ENCODE data around the gene HDLBP.
"Not testable (repeated sequence)": the region's sequence is repeated elsewhere in the genome, so short reads cannot be mapped to it uniquely, and the experiment has no call there.

HDLBP gene

DNA sequence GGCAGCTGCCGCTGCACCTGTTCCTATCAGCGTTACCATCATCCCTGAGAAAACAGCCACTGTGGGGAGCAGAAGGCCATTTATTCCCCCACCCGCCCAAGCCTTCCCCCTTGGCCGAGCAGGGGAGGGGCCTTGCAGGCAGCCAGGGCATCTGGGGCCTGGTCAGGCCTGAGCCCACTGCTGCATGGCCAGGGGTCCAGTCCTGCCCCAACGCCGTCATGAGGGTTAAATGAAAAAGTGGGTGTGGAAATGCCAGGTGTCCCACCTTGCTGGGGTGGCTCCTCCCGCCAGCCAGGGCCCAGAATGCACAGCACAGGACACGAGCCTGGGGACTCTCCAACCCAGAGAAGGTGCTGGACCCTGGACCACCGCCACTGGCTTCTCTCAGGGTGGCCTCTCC lies 112.8 kb downstream of the HDLBP start:
- FAIRE-seq (no peak), DNase-seq (ENCODE audit: insufficient read length) (no peak)
- TF ChIP-seq POLR2AphosphoS5 (IDR thresholded peaks at IDR 0.05; ENCODE audit: low read depth, low read length) (no peak), POLR2A (IDR thresholded peaks at IDR 0.05; ENCODE audit: low read depth, low read length) (no peak), TAF1 (IDR thresholded peaks at IDR 0.05; ENCODE audit: borderline replicate concordance, low read depth, low read length) (no peak)

DNA sequence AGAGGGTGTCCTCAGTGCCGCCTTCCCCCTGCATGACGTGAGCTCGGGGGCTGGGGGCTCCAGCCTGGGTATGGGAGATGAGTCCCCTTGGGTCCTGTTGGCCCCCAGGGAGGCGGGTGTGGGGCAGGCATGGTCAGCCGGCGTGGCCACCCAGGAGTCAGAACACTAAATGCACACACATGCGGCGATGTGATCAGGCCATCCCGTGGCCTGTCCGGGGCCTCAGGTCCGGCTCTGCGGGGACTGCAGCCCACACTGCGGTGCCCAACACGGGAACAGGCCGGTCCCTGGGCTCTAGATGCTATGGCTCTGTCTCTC lies 113.2 kb downstream of the HDLBP start:
- no peak for TF ChIP-seq POLR2AphosphoS5 (IDR thresholded peaks at IDR 0.05; ENCODE audit: low read depth, low read length)
- no peak for TF ChIP-seq TAF1 (IDR thresholded peaks at IDR 0.05; ENCODE audit: borderline replicate concordance, low read depth, low read length)
- no peak for TF ChIP-seq POLR2A (IDR thresholded peaks at IDR 0.05; ENCODE audit: low read depth, low read length)
- FAIRE-seq (no peak), DNase-seq (ENCODE audit: insufficient read length) (no peak)

GRCh38 chr2:241201445-241202267 lies 113.8 kb downstream of the HDLBP start:
- TF ChIP-seq TAF1 (IDR thresholded peaks at IDR 0.05; ENCODE audit: borderline replicate concordance, low read depth, low read length) (no peak), POLR2A (IDR thresholded peaks at IDR 0.05; ENCODE audit: low read depth, low read length) (no peak), POLR2AphosphoS5 (IDR thresholded peaks at IDR 0.05; ENCODE audit: low read depth, low read length) (no peak)
- DNase-seq (ENCODE audit: insufficient read length): no peak
- no peak for FAIRE-seq

DNA sequence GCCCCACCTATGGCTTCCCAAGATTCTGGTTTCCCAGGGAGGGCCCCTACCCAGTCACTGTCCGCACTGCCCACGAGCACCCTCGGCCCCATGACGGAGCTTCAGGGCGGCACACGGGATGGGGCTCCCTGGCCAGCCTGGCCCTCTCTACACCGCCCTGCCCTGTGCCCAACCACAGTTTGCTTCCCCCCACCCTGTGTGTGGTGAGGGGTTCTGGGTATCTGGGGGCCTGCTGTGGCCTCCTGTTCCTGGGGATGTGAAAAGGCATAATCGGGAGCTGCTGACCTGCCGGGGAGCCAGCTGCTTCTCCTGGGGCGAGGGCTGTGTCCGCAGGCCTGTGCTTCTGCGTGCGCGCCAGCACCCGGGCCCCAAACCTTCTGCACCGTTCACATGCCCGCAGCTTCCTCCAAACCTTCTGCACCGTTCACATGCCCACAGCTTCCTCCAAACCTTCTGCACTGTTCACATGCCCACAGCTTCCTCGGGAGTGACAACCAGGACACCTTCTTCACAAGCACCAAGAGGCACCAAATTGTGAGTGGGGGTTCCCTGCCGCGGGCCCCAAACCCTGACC lies 114.6 kb downstream of the HDLBP start:
- TF ChIP-seq POLR2A (IDR thresholded peaks at IDR 0.05; ENCODE audit: low read depth, low read length) (no peak), TAF1 (IDR thresholded peaks at IDR 0.05; ENCODE audit: borderline replicate concordance, low read depth, low read length) (no peak), POLR2AphosphoS5 (IDR thresholded peaks at IDR 0.05; ENCODE audit: low read depth, low read length) (no peak)
- DNase-seq (ENCODE audit: insufficient read length) (no peak), FAIRE-seq (no peak)

GRCh38 chr2:241199897-241200821 lies 115.3 kb downstream of the HDLBP start:
- FAIRE-seq (no peak), DNase-seq (ENCODE audit: insufficient read length) (no peak)
- TF ChIP-seq POLR2A (IDR thresholded peaks at IDR 0.05; ENCODE audit: low read depth, low read length): no peak

DNA sequence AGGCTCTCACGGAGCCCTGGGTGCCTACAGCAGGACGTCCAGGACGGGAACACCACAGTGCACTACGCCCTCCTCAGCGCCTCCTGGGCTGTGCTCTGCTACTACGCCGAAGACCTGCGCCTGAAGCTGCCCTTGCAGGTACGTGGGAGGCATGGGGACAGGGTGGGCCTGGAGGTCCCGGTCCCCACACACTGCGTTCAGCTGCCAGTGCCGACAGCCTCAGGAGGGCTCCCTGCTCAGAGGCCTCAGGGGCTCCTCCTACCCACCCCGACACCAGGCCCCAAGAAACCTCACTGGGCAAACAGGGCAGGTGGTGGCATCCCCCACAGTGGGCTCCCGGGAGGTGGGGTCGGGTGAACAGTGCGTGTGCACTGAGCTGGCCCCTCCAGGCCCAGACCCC lies 116.2 kb downstream of the HDLBP start:
- FAIRE-seq (no peak), DNase-seq (ENCODE audit: insufficient read length) (no peak)
- no peak for TF ChIP-seq POLR2AphosphoS5 (IDR thresholded peaks at IDR 0.05; ENCODE audit: low read depth, low read length)
- no peak for TF ChIP-seq TAF1 (IDR thresholded peaks at IDR 0.05; ENCODE audit: borderline replicate concordance, low read depth, low read length)
- no peak for TF ChIP-seq POLR2A (IDR thresholded peaks at IDR 0.05; ENCODE audit: low read depth, low read length)

GRCh38 chr2:241198381-241199279 lies 116.8 kb downstream of the HDLBP start:
- no peak for DNase-seq (ENCODE audit: insufficient read length)
- TF ChIP-seq TAF1 (IDR thresholded peaks at IDR 0.05; ENCODE audit: borderline replicate concordance, low read depth, low read length) (no peak), POLR2A (IDR thresholded peaks at IDR 0.05; ENCODE audit: low read depth, low read length) (no peak), POLR2AphosphoS5 (IDR thresholded peaks at IDR 0.05; ENCODE audit: low read depth, low read length) (no peak)
- FAIRE-seq: no peak

GRCh38 chr2:241197947-241198346 lies 117.5 kb downstream of the HDLBP start:
- no peak for FAIRE-seq
- no peak for DNase-seq (ENCODE audit: insufficient read length)
- no peak for TF ChIP-seq POLR2A (IDR thresholded peaks at IDR 0.05; ENCODE audit: low read depth, low read length)
- no peak for TF ChIP-seq TAF1 (IDR thresholded peaks at IDR 0.05; ENCODE audit: borderline replicate concordance, low read depth, low read length)
- no peak for TF ChIP-seq POLR2AphosphoS5 (IDR thresholded peaks at IDR 0.05; ENCODE audit: low read depth, low read length)

GRCh38 chr2:241197246-241197645 lies 118.2 kb downstream of the HDLBP start:
- not testable (repeated sequence) for FAIRE-seq; DNase-seq (ENCODE audit: insufficient read length)

DNA sequence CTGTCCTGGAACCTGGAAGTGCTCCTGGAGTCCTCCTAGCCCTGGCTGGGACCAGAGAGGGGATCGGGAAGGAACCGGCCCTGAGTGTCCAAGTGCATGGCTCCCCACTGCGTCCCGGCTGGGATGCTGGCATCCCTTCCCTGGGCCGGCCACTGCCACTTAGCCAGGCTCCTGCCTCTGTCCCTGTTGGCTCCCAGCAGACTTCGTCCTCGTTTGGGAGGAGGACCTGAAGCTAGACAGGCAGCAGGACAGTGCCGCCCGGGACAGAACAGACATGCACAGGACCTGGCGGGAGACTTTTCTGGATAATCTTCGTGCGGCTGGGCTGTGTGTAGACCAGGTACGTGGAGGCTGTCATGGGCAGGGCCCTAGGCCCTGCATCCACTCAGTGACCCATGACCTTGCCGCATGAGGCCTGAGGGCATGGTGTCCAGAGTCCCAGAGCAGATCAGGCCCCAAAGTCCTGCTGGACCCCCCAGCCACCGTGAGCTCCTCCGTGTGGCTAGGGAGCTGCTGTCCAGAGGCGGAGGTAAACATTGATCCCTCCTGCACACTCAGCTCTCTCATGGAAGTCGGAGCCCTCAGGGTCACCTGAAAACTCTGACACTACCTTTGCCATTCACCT lies 119.9 kb downstream of the HDLBP start:
- FAIRE-seq (no peak), DNase-seq (ENCODE audit: insufficient read length) (no peak)
- no peak for TF ChIP-seq POLR2AphosphoS5 (IDR thresholded peaks at IDR 0.05; ENCODE audit: low read depth, low read length)
- no peak for TF ChIP-seq POLR2A (IDR thresholded peaks at IDR 0.05; ENCODE audit: low read depth, low read length)

DNA sequence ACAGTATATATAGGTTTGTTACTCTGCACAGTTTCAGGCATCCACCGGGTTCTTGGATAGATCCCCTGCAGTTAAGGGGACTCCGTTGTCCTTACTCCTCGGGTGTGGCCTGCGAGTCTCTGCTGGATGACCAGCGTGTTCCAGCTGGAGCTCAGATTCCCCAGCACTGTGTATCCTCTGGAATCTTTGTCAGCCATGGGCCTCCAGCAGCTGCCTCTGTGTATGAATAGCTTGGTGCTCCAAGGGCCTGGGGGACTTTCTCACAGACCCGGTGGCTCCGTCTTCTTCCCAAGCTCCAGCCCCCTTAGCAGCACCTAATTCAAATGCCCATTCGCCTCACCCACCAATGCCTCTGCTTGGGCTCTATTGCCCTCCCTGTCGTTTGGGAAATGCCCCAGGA lies 120.7 kb downstream of the HDLBP start:
- no peak for TF ChIP-seq POLR2A (IDR thresholded peaks at IDR 0.05; ENCODE audit: low read depth, low read length)
- no peak for TF ChIP-seq POLR2AphosphoS5 (IDR thresholded peaks at IDR 0.05; ENCODE audit: low read depth, low read length)
- TF ChIP-seq TAF1 (IDR thresholded peaks at IDR 0.05; ENCODE audit: borderline replicate concordance, low read depth, low read length): no peak
- FAIRE-seq (no peak), DNase-seq (ENCODE audit: insufficient read length) (no peak)

Data from GM12892 (cell line).